ENCODE data around the gene TMEM175. TPM values are rescaled to one million over a fixed set of nuclear protein-coding genes. Genes with fewer than 3 reads are reported as not detected.

Gene TMEM175
- total RNA-seq, 1 experiment from 2014 or later, result 10.0 TPM

- CTCF ChIA-PET, result no interaction called here
Observed at GRCh38 chr4:954211-955020, 22.2 kb downstream of the TMEM175 start.

GRCh38 chr4:955161-955921, 23.1 kb downstream of the TMEM175 start:
- intact Hi-C loops (cut with micrococcal nuclease; ENCODE audit: unreplicated experiment), result no loop called here
- Histone ChIP-seq H3K4me1 (ENCODE audit: insufficient read depth, low read length, poor library complexity, severe bottlenecking) (no peaks in the 10 kb centered on the region), H3K27ac (ENCODE audit: low read depth, low read length, poor library complexity, severe bottlenecking) (no peak overlapping the region), H3K27me3 (replicated peaks; ENCODE audit: insufficient read depth, low read depth, low read length, poor library complexity) (no peaks in the 10 kb centered on the region), H3K36me3 (ENCODE audit: insufficient read depth, low read length, poor library complexity, severe bottlenecking) (no peaks in the 10 kb centered on the region), H3K4me3 (ENCODE audit: low read depth, low read length, poor library complexity, severe bottlenecking) (no peak overlapping the region), H3K9me3 (ENCODE audit: low read depth, low read length, poor library complexity, severe bottlenecking) (no peaks in the 10 kb centered on the region)
- DNase-seq (ENCODE audit: low spot score), result no peak
- CTCF ChIA-PET, result no interaction called here
- no TSS peak for BruUV-seq (replicated peaks)
- POLR2A ChIA-PET (ENCODE audit: low non-redundant PET), result interaction anchor here (0.6 kb wide), 1 partner anchor 17 kb away, joined by 4 read pairs; no protein-coding TSS in a partner anchor
- TF ChIP-seq EZH2 (IDR thresholded peaks at IDR 0.05; ENCODE audit: borderline replicate concordance, low read depth, low read length, poor library complexity, severe bottlenecking) (no peak), CTCF (conservative IDR thresholded peaks at IDR 0.05; ENCODE audit: low read depth, low read length) (no peak)

More at GRCh38 chr4:954211-955020, 22.2 kb downstream of the TMEM175 start:
- BruUV-seq (replicated peaks), result no TSS peak
- no peak for DNase-seq (ENCODE audit: low spot score)
- Histone ChIP-seq H3K27me3 (replicated peaks; ENCODE audit: insufficient read depth, low read depth, low read length, poor library complexity) (no peaks in the 10 kb centered on the region), H3K9me3 (ENCODE audit: low read depth, low read length, poor library complexity, severe bottlenecking) (no peaks in the 10 kb centered on the region), H3K27ac (ENCODE audit: low read depth, low read length, poor library complexity, severe bottlenecking) (no peak overlapping the region), H3K4me3 (ENCODE audit: low read depth, low read length, poor library complexity, severe bottlenecking) (no peak overlapping the region), H3K4me1 (ENCODE audit: insufficient read depth, low read length, poor library complexity, severe bottlenecking) (no peaks in the 10 kb centered on the region), H3K36me3 (ENCODE audit: insufficient read depth, low read length, poor library complexity, severe bottlenecking) (no peaks in the 10 kb centered on the region)
- no peak for TF ChIP-seq CTCF (conservative IDR thresholded peaks at IDR 0.05; ENCODE audit: low read depth, low read length)
- no peak for TF ChIP-seq EZH2 (IDR thresholded peaks at IDR 0.05; ENCODE audit: borderline replicate concordance, low read depth, low read length, poor library complexity, severe bottlenecking)
- intact Hi-C loops (cut with micrococcal nuclease; ENCODE audit: unreplicated experiment), result no loop called here
- POLR2A ChIA-PET (ENCODE audit: low non-redundant PET), result interaction anchor here (0.6 kb wide), 1 partner anchor 16 kb away, joined by 4 read pairs; no protein-coding TSS in a partner anchor

- no peaks in the 10 kb centered on the region for H3K4me1 ChIP-seq (ENCODE audit: insufficient read depth, low read length, poor library complexity, severe bottlenecking)
- DNase-seq (ENCODE audit: low spot score), result no peak
- ChIA-PET POLR2A (ENCODE audit: low non-redundant PET) (no interaction called here), CTCF (no interaction called here)
- no peaks in the 10 kb centered on the region for H3K36me3 ChIP-seq (ENCODE audit: insufficient read depth, low read length, poor library complexity, severe bottlenecking)
- H3K27me3 ChIP-seq (replicated peaks; ENCODE audit: insufficient read depth, low read depth, low read length, poor library complexity), result no peaks in the 10 kb centered on the region
- intact Hi-C loops (cut with micrococcal nuclease; ENCODE audit: unreplicated experiment), result no loop called here
- H3K27ac ChIP-seq (ENCODE audit: low read depth, low read length, poor library complexity, severe bottlenecking), result no peak overlapping the region
- H3K4me3 ChIP-seq (ENCODE audit: low read depth, low read length, poor library complexity, severe bottlenecking), result no peak overlapping the region
- TF ChIP-seq EZH2 (IDR thresholded peaks at IDR 0.05; ENCODE audit: borderline replicate concordance, low read depth, low read length, poor library complexity, severe bottlenecking) (no peak), CTCF (conservative IDR thresholded peaks at IDR 0.05; ENCODE audit: low read depth, low read length) (no peak)
- H3K9me3 ChIP-seq (ENCODE audit: low read depth, low read length, poor library complexity, severe bottlenecking), result no peaks in the 10 kb centered on the region
- no TSS peak for BruUV-seq (replicated peaks)
Observed at GRCh38 chr4:955931-956381, 23.7 kb downstream of the TMEM175 start.
